B cell (primary cell): ENCODE measurements around the gene PEAK1. TPM values are rescaled to one million over a fixed set of nuclear protein-coding genes. Genes with fewer than 3 reads are reported as not detected.

Source experiments
- ATAC-seq: fragments of 200-7000 bp; cut with Tn5 transposase; one replicate; pipeline ENCODE4 v1.10.0; 2021; ENCODE audit warnings: low read depth, mild to moderate bottlenecking, moderate number of reproducible peaks, moderate library complexity
- CTCF ChIA-PET: fragments of 350-600 bp; sonication (Branson Sonifier 250); formaldehyde crosslinking; loops from one replicate; lab custom pipeline; 2021; ENCODE audit warnings: antibody characterized with exemption, inconsistent platforms; lab: Charles Lee
- POLR2A ChIA-PET: fragments of 350-600 bp; sonication (Branson Sonifier 250); formaldehyde crosslinking; loops from one replicate; lab custom pipeline; 2021; ENCODE audit warnings: antibody characterized with exemption; lab: Charles Lee
- DNase-seq: peaks from one replicate; pipeline ENCODE4 v3.0.0; 2013
- H2AFZ ChIP-seq: 2 replicates; pipeline ENCODE4 v1.6.1; 2012; ENCODE audit warnings: mild to moderate bottlenecking, low read depth, low read length; ENCODE audit not compliant: insufficient read depth, poor library complexity, severe bottlenecking
- H3K27ac ChIP-seq, 2 donors: 1 replicate in 1 of 2; 2 replicates in 1 of 2; pipeline ENCODE4 v1.5.1; 2012 to 2013; ENCODE audit warnings: low read length in 2 of 2, mild to moderate bottlenecking in 2 of 2, moderate library complexity in 1 of 2
- H3K27me3 ChIP-seq, 4 experiments: fragments of 200-600 bp in 1 of 4; sonication (generic) in 1 of 4; replicated peaks in 1 of 4; 1 replicate in 2 of 4; 2 replicates in 2 of 4; pipeline versions ENCODE4 v1.6.1 to v1.7.0; 2013 to 2016; ENCODE audit warnings: low read length in 3 of 4, mild to moderate bottlenecking in 2 of 4, mixed read lengths in 1 of 4, moderate library complexity in 1 of 4; ENCODE audit not compliant: insufficient read depth in 4 of 4, control insufficient read depth in 3 of 4; ENCODE audit errors: control extremely low read depth in 1 of 4
- H3K36me3 ChIP-seq, 2 experiments: replicated peaks in 1 of 2; 1 replicate in 1 of 2; 2 replicates in 1 of 2; pipeline versions ENCODE4 v1.6.1 to v1.7.1; 2013; ENCODE audit warnings: low read length in 1 of 2; ENCODE audit not compliant: insufficient read depth in 2 of 2, control insufficient read depth in 1 of 2; ENCODE audit errors: control extremely low read depth in 1 of 2, extremely low read depth in 1 of 2
- H3K4me1 ChIP-seq, 2 donors: fragments of 200-600 bp in 1 of 2; sonication (generic) in 1 of 2; 1 replicate in 1 of 2; 2 replicates in 1 of 2; pipeline versions ENCODE4 v1.5.1 to v1.6.1; 2013 to 2017; ENCODE audit warnings: low read length in 2 of 2; ENCODE audit not compliant: control insufficient read depth in 2 of 2, insufficient read depth in 2 of 2
- H3K4me2 ChIP-seq: replicated peaks from 2 replicates; pipeline ENCODE3; 2012; ENCODE audit warnings: mild to moderate bottlenecking, low read depth, low read length; ENCODE audit not compliant: poor library complexity, severe bottlenecking
- H3K4me3 ChIP-seq, 5 experiments: fragments of 200-600 bp in 1 of 5; sonication (generic) in 1 of 5; 1 replicate in 3 of 5; 2 replicates in 2 of 5; pipeline versions ENCODE4 v1.5.1 to v1.7.0; 2011 to 2016; ENCODE audit warnings: low read length in 4 of 5, mild to moderate bottlenecking in 4 of 5, low read depth in 2 of 5, control low read depth in 1 of 5, moderate library complexity in 1 of 5; ENCODE audit not compliant: insufficient read depth in 1 of 5; ENCODE audit errors: control extremely low read depth in 1 of 5, extremely low read depth in 1 of 5
- H3K79me2 ChIP-seq: fragments of 200-600 bp; sonication (generic); one replicate; pipeline ENCODE4 v1.6.0; 2016; ENCODE audit warnings: low read length; ENCODE audit not compliant: control insufficient read depth, insufficient read depth
- H3K9ac ChIP-seq: fragments of 200-600 bp; sonication (generic); 2 replicates; pipeline ENCODE4 v1.6.1; 2017; ENCODE audit warnings: mild to moderate bottlenecking, low read length, moderate library complexity
- H3K9me3 ChIP-seq, 3 donors: one replicate each; pipeline versions ENCODE4 v1.6.1 to v1.7.1; 2013; ENCODE audit warnings: low read length in 2 of 3; ENCODE audit not compliant: control insufficient read depth in 2 of 3, insufficient read depth in 1 of 3; ENCODE audit errors: control extremely low read depth in 1 of 3
- H4K20me1 ChIP-seq: 2 replicates; pipeline ENCODE4 v1.6.0; 2012; ENCODE audit warnings: mild to moderate bottlenecking, low read length; ENCODE audit not compliant: insufficient read depth, control insufficient read depth, poor library complexity, severe bottlenecking
- H3K27ac Mint-ChIP-seq: one replicate; pipeline ENCODE4 v1.8.0; 2021; ENCODE audit warnings: mixed read lengths
- H3K27me3 Mint-ChIP-seq: one replicate; pipeline ENCODE4 v1.8.0; 2021; ENCODE audit warnings: mixed read lengths
- H3K4me1 Mint-ChIP-seq: one replicate; pipeline ENCODE4 v1.8.0; 2021; ENCODE audit warnings: mixed read lengths
- H3K4me3 Mint-ChIP-seq: one replicate; pipeline ENCODE4 v1.8.0; 2021; ENCODE audit warnings: mixed read lengths
- H3K9me3 Mint-ChIP-seq: one replicate; pipeline ENCODE4 v1.8.0; 2022; ENCODE audit warnings: mixed read lengths; ENCODE audit not compliant: insufficient read depth
- EZH2 ChIP-seq: IDR thresholded peaks from 2 replicates; pipeline ENCODE4 v1.6.1; 2012; ENCODE audit warnings: borderline replicate concordance, low read depth, mild to moderate bottlenecking, moderate library complexity, low read length; ENCODE audit not compliant: insufficient read depth, poor library complexity, severe bottlenecking
- WGBS: methylation state at CpG from one replicate; pipeline ENCODE4 v1.1.5; 2013; ENCODE audit warnings: missing lambda C conversion rate; ENCODE audit not compliant: insufficient coverage; 5-methylcytosine and 5-hydroxymethylcytosine counted together
- intact Hi-C: fragments of 100-400 bp; cut with micrococcal nuclease; formaldehyde crosslinking; loops from one replicate; pipeline ENCODE4 v1.10.0; 2022
- polyA plus RNA-seq: library from polyadenylated mRNA; depleted of rRNA; stranded (reverse); fragments of >200 nt; gene quantifications from 2 replicates; pipeline ENCODE4 v1.2.3, GENCODE V29; 2012
- total RNA-seq, 2 donors: library from RNA; stranded (reverse); fragments of 120-200 nt in 1 of 2; gene quantifications; 1 replicate in 1 of 2; 2 replicates in 1 of 2; pipeline versions ENCODE4 v1.2.3 to v1.2.4, GENCODE V29; 2013 to 2022
- TF ChIP-seq, protein P1 (sequence below): fragments of 200-600 bp; IDR thresholded peaks from one replicate; pipeline ENCODE4 v1.8.0; 2022; ENCODE audit warnings: antibody characterized with exemption, mild to moderate bottlenecking

PEAK1 gene
- total and polyA plus RNA-seq, 2 donors (not counting 1 experiment from before 2014, with no cell fraction given), result 13.4 to 38.0 TPM

DNA sequence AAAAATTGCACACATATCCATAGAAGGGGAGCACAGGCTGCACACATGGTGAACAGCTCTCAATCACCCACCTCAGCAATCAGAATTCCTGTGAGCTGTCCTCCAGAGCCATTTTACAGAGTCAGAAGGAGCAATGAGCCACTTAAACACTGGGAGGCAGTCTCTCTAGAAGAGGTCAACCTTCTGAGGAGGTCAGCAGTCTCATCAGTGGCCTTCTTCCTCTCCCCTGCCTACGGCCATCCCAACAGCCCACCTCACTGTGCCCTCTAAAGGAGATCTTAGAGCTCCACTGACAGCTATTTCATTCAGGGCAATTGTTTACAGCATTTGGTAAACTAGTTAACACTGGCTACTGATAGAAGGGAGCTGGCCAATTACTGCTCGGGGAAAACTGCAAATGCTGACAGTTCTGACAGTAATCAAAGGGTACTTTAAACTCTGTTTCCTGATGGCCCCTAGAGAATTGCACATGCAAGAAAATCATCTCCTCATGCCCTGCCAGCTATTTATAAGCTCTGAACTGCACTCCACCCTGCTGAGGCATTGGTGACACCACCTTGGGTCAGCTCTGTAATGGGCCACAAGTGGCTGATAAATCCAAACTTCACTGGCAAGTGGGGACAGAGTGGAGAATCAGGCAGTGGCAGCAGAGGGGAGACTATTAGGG is 306.9 kb downstream of the PEAK1 start:
- Histone ChIP-seq H3K36me3 (peaks cover 0 to 15% of the 10 kb centered on the region in 2 experiments), H2AFZ (no peak overlapping the region), H3K9me3 (no peaks in the 10 kb centered on the region), H3K4me1 (peaks cover 0 to 8% of the 10 kb centered on the region in 2 donors), H3K4me3 (no peak overlapping the region), H3K79me2 (no peaks in the 10 kb centered on the region), H3K27ac (no peak overlapping the region), H3K27me3 (no peaks in the 10 kb centered on the region), H4K20me1 (no peaks in the 10 kb centered on the region), H3K9ac (no peak overlapping the region), H3K4me2 (no peak overlapping the region)
- Mint-ChIP-seq H3K9me3 (no peaks in the 10 kb centered on the region), H3K4me3 (no peak overlapping the region), H3K4me1 (peaks cover 10% of the 10 kb centered on the region), H3K27ac (no peak overlapping the region), H3K27me3 (no peaks in the 10 kb centered on the region)
- ChIA-PET POLR2A (no interaction called here), CTCF (interaction anchor here (0.7 to 3.3 kb wide), 7 partner anchors 8 to 1938 kb away, joined by 3 to 22 read pairs (median 5); no protein-coding TSS in a partner anchor)
- 75% methylated on average over 1 of the region's 2 CpGs for WGBS
- no peak for DNase-seq
- intact Hi-C loops, result no loop called here
- no peak for ATAC-seq
- TF ChIP-seq, protein P1, sequence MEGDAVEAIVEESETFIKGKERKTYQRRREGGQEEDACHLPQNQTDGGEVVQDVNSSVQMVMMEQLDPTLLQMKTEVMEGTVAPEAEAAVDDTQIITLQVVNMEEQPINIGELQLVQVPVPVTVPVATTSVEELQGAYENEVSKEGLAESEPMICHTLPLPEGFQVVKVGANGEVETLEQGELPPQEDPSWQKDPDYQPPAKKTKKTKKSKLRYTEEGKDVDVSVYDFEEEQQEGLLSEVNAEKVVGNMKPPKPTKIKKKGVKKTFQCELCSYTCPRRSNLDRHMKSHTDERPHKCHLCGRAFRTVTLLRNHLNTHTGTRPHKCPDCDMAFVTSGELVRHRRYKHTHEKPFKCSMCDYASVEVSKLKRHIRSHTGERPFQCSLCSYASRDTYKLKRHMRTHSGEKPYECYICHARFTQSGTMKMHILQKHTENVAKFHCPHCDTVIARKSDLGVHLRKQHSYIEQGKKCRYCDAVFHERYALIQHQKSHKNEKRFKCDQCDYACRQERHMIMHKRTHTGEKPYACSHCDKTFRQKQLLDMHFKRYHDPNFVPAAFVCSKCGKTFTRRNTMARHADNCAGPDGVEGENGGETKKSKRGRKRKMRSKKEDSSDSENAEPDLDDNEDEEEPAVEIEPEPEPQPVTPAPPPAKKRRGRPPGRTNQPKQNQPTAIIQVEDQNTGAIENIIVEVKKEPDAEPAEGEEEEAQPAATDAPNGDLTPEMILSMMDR, result no peak
- no peak for TF ChIP-seq EZH2

- Histone ChIP-seq H3K27ac (no peak overlapping the region), H3K79me2 (no peaks in the 10 kb centered on the region), H3K4me1 (peaks cover 3 to 19% of the 10 kb centered on the region in 2 donors), H3K9me3 (no peaks in the 10 kb centered on the region), H4K20me1 (no peaks in the 10 kb centered on the region), H2AFZ (no peak overlapping the region), H3K4me3 (no peak overlapping the region), H3K9ac (no peak overlapping the region), H3K36me3 (peaks cover 0 to 15% of the 10 kb centered on the region in 2 experiments), H3K27me3 (no peaks in the 10 kb centered on the region), H3K4me2 (no peak overlapping the region)
- no peaks in the 10 kb centered on the region for H3K9me3 Mint-ChIP-seq
- ChIA-PET POLR2A (no interaction called here), CTCF (interaction anchor here (3.3 kb wide), 1 partner anchor 431 kb away, joined by 22 read pairs; no protein-coding TSS in a partner anchor)
- H3K4me1 Mint-ChIP-seq, result peaks cover 19% of the 10 kb centered on the region
- H3K27me3 Mint-ChIP-seq, result no peaks in the 10 kb centered on the region
- WGBS, result 100% methylated on average over 1 of the region's 3 CpGs
- DNase-seq (no peak), ATAC-seq (no peak)
- TF ChIP-seq, protein P1, result no peak
- TF ChIP-seq EZH2, result no peak
- no peak overlapping the region for H3K27ac Mint-ChIP-seq
- H3K4me3 Mint-ChIP-seq, result no peak overlapping the region
- intact Hi-C loops, result no loop called here
Observed at GRCh38 chr15:77111789-77112188, 308.1 kb downstream of the PEAK1 start.
